G401 (cell line): ENCODE results near the gene EPN1. TPM values are rescaled to one million over a fixed set of nuclear protein-coding genes. Genes with fewer than 3 reads are reported as not detected.

ENCODE experiments used
- DNase-seq: peaks from one replicate; pipeline ENCODE4 v3.0.0-alpha.2; 2015; ENCODE audit warnings: low spot score
- in situ Hi-C: cut with HindIII; loops from 2 replicates; pipeline ENCODE4 v1.10.0; 2016; ENCODE audit warnings: low sequenced_read_pairs, mixed read lengths
- total RNA-seq: library from RNA; depleted of rRNA; stranded (reverse); fragments of >200 nt; shearing (Covaris generic); gene quantifications from 2 replicates; pipeline ENCODE4 v1.2.3, GENCODE V29; 2014; rRNA removed

EPN1 gene
- total RNA-seq, result 40.6 and 89.1 TPM in 2 replicates

DNA sequence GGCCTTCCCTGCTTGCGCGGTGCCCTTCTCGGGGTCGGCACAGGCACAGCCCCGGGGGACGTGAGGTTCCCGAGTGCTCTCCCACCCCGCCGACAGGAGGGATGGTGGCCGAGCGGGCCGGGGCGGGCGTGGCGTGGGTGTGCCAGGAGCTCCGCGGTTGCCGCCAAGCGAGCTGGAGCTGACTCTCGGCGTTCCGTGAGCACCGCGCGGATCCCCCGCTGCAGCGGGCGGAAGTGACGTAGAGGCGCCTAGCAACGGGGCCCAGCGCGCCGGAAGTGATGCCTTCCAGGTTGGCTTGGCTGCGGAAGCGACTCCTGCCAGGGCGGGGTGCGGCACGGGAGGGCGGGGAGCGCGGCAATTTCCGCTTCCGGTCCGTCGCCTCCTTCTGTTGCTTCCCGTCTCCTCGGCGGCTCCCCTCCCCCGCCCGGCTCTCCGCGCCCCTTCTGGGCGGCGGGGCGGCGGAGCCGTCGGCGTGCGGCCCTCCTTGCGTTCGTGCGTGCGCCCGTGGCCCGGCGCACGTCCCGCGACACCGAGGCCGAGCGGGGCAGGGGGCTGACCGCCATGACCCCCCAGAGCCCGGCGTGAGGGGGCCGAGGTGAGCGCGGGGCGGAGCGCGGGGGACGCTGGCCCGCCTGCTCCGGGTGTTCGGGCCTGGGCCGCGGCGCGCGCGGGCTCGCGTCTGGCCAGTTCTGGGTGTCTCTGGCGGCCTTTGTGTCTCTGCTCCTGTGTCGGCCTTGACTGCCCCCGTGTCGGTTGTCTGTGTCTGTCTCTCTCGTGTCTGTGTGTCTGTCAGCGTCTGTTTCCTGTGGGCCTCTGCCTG is at the start of gene EPN1:
EPN1 (plus strand) TSS at position 386 of the 820 bp plus-strand sequence. CDS start 3,402 bp downstream, outside the sequence.
- peak; percentile 94 for DNase-seq
- in situ Hi-C loops, result no loop called here

- in situ Hi-C loops, result no loop called here
- DNase-seq, result no peak
Measured at GRCh38 chr19:55626350-55626749, 48.7 kb upstream of the EPN1 start.

GRCh38 chr19:55632463-55632834 is 42.6 kb upstream of the EPN1 start:
- DNase-seq, result peak; percentile 95
- in situ Hi-C loops, result no loop called here

DNA sequence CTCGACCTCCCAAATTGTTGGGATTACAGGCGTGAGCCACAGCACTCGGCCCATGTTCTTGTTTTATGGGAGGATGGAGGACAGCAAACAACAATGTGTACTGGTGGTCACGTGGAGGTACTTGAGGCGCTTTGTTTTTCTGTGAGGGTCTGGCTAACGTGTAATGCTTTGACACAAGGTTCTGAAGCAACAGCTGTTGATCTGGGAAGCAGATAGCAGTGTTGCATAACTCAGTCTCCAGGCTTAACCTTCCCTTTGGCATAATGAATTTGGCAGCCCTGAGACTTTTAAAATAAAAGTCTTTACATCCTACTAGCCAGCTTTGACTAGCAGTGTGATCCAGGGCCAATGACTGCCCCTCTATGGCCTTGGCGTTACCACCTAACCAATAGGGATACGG is 41.2 kb upstream of the EPN1 start:
- in situ Hi-C loops, result no loop called here
- no peak for DNase-seq

GRCh38 chr19:55635334-55635717 is 39.7 kb upstream of the EPN1 start:
- in situ Hi-C loops, result no loop called here
- no peak for DNase-seq

- in situ Hi-C loops, result no loop called here
- no peak for DNase-seq
Measured at GRCh38 chr19:55635856-55636440, 39.1 kb upstream of the EPN1 start.

DNA sequence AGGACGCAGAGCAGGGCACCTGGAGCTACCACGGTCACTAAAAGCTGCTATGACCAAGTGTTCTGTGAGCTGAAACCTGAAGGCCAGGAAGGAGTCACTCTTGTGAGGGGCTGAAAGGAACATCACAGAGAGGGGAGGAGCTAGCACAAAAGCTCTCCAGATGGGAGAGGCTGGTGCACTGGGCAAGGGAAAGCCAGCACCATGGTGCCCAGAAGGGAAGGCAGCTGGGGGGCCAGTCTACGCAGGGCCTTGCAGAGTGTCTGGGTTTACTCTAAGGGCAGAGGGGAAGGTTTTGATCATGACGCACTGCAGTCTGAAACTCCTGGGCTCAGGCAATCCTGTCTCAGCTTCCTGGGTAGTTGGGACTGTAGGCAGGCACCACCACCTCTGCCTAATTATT is 38.3 kb upstream of the EPN1 start:
- no peak for DNase-seq
- in situ Hi-C loops, result no loop called here

DNA sequence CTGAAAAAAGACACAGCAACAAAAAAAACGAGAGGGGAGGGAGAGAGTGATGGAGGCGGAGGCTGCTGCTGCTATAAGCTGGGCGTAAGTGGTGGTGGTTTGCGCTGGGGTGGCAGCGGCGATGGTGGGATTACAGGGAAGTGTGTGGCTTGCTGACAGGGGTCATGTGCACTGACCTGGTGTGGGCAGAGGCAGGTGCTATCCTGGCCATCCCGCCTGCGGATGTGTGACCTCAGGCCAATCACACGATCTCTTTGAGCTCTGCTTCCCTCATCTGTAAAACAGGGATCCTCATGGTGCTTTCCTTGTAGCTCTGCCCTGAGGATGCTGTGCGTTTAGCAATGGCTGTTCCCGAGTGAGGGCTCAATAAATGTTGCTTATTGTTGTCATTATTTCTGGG is 37.5 kb upstream of the EPN1 start:
- in situ Hi-C loops, result no loop called here
- no peak for DNase-seq

- in situ Hi-C loops, result no loop called here
Measured at GRCh38 chr19:55638864-55639359, 36.1 kb upstream of the EPN1 start.

GRCh38 chr19:55640043-55640576 is 34.9 kb upstream of the EPN1 start:
- DNase-seq, result peak; percentile 54
- in situ Hi-C loops, result no loop called here

More at GRCh38 chr19:55638864-55639359, 36.1 kb upstream of the EPN1 start:
- DNase-seq, result peak; percentile 30

GRCh38 chr19:55640577-55641425 is 34.2 kb upstream of the EPN1 start, which contains the start of gene ZNF580:
TSS of gene ZNF580 (plus strand) at chr19:55641002. CDS start at chr19:55642509, 1,507 bp downstream.
- in situ Hi-C loops, result no loop called here
- DNase-seq, result peak; percentile 60

DNA sequence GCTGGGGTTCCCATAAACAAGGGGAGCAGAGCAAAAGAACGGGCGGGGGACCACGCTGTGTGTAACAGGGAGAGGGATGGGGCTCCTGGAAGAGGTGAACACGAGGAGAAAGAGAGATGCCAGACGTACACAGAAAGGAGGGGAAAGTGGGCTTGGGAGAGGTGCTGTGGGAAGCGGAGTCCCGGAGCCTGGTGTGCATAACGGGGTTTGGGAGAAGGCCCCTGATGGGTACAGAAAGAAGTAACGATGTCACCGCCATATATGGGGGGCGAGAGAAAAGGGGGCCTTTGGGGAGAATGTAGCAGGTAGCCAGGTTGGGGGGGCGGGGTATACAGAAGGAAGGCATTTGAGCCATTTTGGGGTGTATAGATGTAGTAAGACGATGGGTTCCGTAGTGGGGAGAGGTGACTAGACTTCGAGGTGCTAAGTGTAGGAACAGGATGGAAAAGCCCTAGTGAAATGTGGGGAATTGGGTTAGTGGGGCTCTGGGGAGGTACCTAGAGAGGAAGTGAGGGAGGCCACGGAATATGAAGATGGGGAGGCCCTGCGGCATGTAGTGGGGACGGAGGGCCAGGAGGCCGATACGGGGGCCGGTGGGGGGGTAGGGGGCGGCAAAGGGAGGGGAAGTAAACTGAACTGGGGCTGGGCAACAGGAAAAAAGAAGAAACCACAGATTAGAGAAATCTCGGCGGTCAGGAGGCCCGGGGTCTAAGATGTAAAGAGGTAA is 33.4 kb upstream of the EPN1 start:
- in situ Hi-C loops, result no loop called here
- DNase-seq, result peak; percentile 38

GRCh38 chr19:55642153-55643002 is 32.6 kb upstream of the EPN1 start:
- DNase-seq, result peak; percentile 26
- in situ Hi-C loops, result no loop called here

- DNase-seq, result peak; percentile 76
- in situ Hi-C loops, result no loop called here
Measured at GRCh38 chr19:55643003-55643886, 31.8 kb upstream of the EPN1 start, which contains the start of gene ZNF581. TSS of gene ZNF581 (plus strand) at chr19:55643649. CDS start at chr19:55644572, 923 bp downstream.

- in situ Hi-C loops, result no loop called here
- no peak for DNase-seq
Measured at GRCh38 chr19:55643887-55644176, 31.2 kb upstream of the EPN1 start.

DNA sequence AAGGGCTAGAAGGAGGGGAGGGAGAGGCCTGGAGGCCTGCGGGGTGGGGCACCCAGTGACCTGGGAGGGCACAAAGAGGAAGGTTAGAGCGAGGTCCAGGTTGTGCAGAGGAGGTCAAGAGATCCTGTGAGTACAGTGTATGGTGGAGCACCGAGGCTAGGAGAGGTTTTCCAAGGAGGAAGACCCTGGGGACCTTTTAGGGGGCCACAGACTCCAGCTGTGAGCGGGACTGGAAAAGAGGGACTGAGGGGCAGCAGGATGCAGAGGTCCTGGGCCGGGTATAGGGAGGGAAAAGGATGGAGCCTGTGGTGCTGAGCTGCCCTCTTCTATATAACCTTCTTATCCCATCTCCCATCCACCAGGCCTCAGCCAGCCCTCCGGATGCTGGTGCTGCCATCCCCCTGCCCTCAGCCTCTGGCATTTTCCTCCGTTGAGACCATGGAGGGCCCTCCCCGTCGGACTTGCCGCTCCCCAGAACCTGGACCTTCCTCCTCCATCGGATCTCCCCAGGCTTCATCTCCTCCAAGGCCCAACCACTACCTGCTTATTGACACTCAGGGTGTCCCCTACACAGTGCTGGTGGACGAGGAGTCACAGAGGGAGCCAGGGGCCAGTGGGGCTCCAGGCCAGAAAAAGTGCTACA is 30.7 kb upstream of the EPN1 start:
- in situ Hi-C loops, result no loop called here
- no peak for DNase-seq
